H9 (cell line): ENCODE measurements around the gene PRKCA. TPM values are rescaled to one million over a fixed set of nuclear protein-coding genes. Genes with fewer than 3 reads are reported as not detected.

Experiments
- DNase-seq: peaks from one replicate; pipeline ENCODE4 v3.0.0-alpha.2; 2017
- H2AFZ ChIP-seq: one replicate; pipeline ENCODE4 v1.6.1; 2013; ENCODE audit warnings: mild to moderate bottlenecking, low read length, control low read depth, moderate library complexity
- H2AK5ac ChIP-seq: 2 replicates; pipeline ENCODE4 v1.6.1; 2013; ENCODE audit warnings: low read length, control low read depth, mixed read lengths; ENCODE audit not compliant: insufficient read length
- H2BK120ac ChIP-seq: one replicate; pipeline ENCODE4 v1.6.1; 2013; ENCODE audit warnings: low read depth, mild to moderate bottlenecking, low read length, control low read depth, inconsistent platforms; ENCODE audit not compliant: poor library complexity, severe bottlenecking
- H2BK12ac ChIP-seq: 2 replicates; pipeline ENCODE4 v1.6.1; 2013; ENCODE audit warnings: low read length, control low read depth, mixed read lengths, low read depth; ENCODE audit not compliant: insufficient read length
- H2BK15ac ChIP-seq: 2 replicates; pipeline ENCODE4 v1.6.1; 2013; ENCODE audit warnings: low read depth, low read length, control low read depth
- H2BK20ac ChIP-seq: one replicate; pipeline ENCODE4 v1.6.1; 2013; ENCODE audit warnings: low read depth, mild to moderate bottlenecking, low read length, control low read depth, inconsistent platforms; ENCODE audit not compliant: poor library complexity, severe bottlenecking
- H2BK5ac ChIP-seq: 2 replicates; pipeline ENCODE4 v1.6.1; 2013; ENCODE audit warnings: low read length, control low read depth, mixed read lengths; ENCODE audit not compliant: insufficient read length
- H3K14ac ChIP-seq: 2 replicates; pipeline ENCODE4 v1.6.1; 2013; ENCODE audit warnings: low read length, control low read depth; ENCODE audit not compliant: insufficient read depth
- H3K18ac ChIP-seq: 2 replicates; pipeline ENCODE4 v1.6.1; 2013; ENCODE audit warnings: low read depth, mild to moderate bottlenecking, mixed read lengths, low read length, control low read depth; ENCODE audit not compliant: insufficient read length
- H3K23ac ChIP-seq: 2 replicates; pipeline ENCODE4 v1.6.1; 2013; ENCODE audit warnings: low read length, control low read depth, mixed read lengths, low read depth; ENCODE audit not compliant: insufficient read length
- H3K23me2 ChIP-seq: 2 replicates; pipeline ENCODE4 v1.6.1; 2013; ENCODE audit warnings: low read depth, mild to moderate bottlenecking, mixed read lengths, low read length, control low read depth; ENCODE audit not compliant: insufficient read length, poor library complexity, severe bottlenecking
- H3K27ac ChIP-seq: 2 replicates; pipeline ENCODE4 v1.5.1; 2013; ENCODE audit warnings: low read length, control low read depth, mixed read lengths, low read depth; ENCODE audit not compliant: insufficient read length
- H3K27me3 ChIP-seq: 2 replicates; pipeline ENCODE4 v1.6.1; 2013; ENCODE audit warnings: low read length, control low read depth, inconsistent platforms; ENCODE audit not compliant: insufficient read depth
- H3K4ac ChIP-seq: 2 replicates; pipeline ENCODE4 v1.6.1; 2013; ENCODE audit warnings: low read depth, mild to moderate bottlenecking, control low read depth, inconsistent platforms, low read length, moderate library complexity
- H3K4me1 ChIP-seq: 2 replicates; pipeline ENCODE4 v1.6.1; 2013; ENCODE audit warnings: low read length, control low read depth, inconsistent platforms; ENCODE audit not compliant: insufficient read depth
- H3K4me2 ChIP-seq: 2 replicates; pipeline ENCODE4 v1.6.1; 2013; ENCODE audit warnings: low read length, control low read depth, mixed read lengths; ENCODE audit not compliant: insufficient read length, insufficient read depth
- H3K56ac ChIP-seq: 2 replicates; pipeline ENCODE4 v1.6.1; 2013; ENCODE audit warnings: low read depth, mild to moderate bottlenecking, mixed read lengths, low read length, control low read depth; ENCODE audit not compliant: insufficient read length
- H3K79me1 ChIP-seq: 2 replicates; pipeline ENCODE4 v1.6.1; 2013; ENCODE audit warnings: low read depth, mild to moderate bottlenecking, moderate library complexity, low read length, control low read depth, inconsistent platforms; ENCODE audit not compliant: insufficient read depth, poor library complexity, severe bottlenecking
- H3K79me2 ChIP-seq: 2 replicates; pipeline ENCODE4 v1.6.1; 2013; ENCODE audit warnings: low read length, control low read depth, inconsistent platforms; ENCODE audit not compliant: insufficient read depth
- H3K9ac ChIP-seq: 2 replicates; pipeline ENCODE4 v1.6.1; 2013; ENCODE audit warnings: low read length, control low read depth, mixed read lengths; ENCODE audit not compliant: insufficient read length; ENCODE audit errors: extremely low read depth
- H3K9me3 ChIP-seq: one replicate; pipeline ENCODE4 v1.6.1; 2013; ENCODE audit warnings: low read depth, low read length, inconsistent platforms; ENCODE audit not compliant: control insufficient read depth
- H3T11ph ChIP-seq: one replicate; pipeline ENCODE4 v1.6.1; 2013; ENCODE audit warnings: mild to moderate bottlenecking, low read length, control low read depth, inconsistent platforms
- H4K20me1 ChIP-seq: one replicate; pipeline ENCODE4 v1.6.1; 2013; ENCODE audit not compliant: control insufficient read depth, insufficient read length, insufficient read depth
- H4K5ac ChIP-seq: 2 replicates; pipeline ENCODE4 v1.6.1; 2013; ENCODE audit warnings: low read depth, mild to moderate bottlenecking, mixed read lengths, low read length, control low read depth; ENCODE audit not compliant: insufficient read length
- H4K8ac ChIP-seq: replicated peaks from 2 replicates; pipeline ENCODE4 v1.6.1; 2013; ENCODE audit warnings: low read length, control low read depth, mixed read lengths, low read depth; ENCODE audit not compliant: insufficient read length
- H4K91ac ChIP-seq: 2 replicates; pipeline ENCODE4 v1.6.1; 2013; ENCODE audit warnings: low read depth, mild to moderate bottlenecking, moderate library complexity, mixed read lengths, low read length, control low read depth; ENCODE audit not compliant: insufficient read length
- H3K27ac Mint-ChIP-seq, 3 experiments: 2 replicates in 2 of 3; 3 replicates in 1 of 3; pipeline ENCODE4 v1.8.0; 2020 to 2021; ENCODE audit warnings: mixed read lengths in 3 of 3, mild to moderate bottlenecking in 1 of 3, moderate library complexity in 1 of 3
- H3K27me3 Mint-ChIP-seq: 2 replicates; pipeline ENCODE4 v1.8.0; 2021; ENCODE audit warnings: low read depth, mild to moderate bottlenecking, moderate library complexity, mixed read lengths
- H3K36me3 Mint-ChIP-seq, 3 experiments: 2 replicates in 2 of 3; 3 replicates in 1 of 3; pipeline ENCODE4 v1.8.0; 2020 to 2021; ENCODE audit warnings: low read depth in 3 of 3, mixed read lengths in 3 of 3; ENCODE audit not compliant: insufficient read depth in 1 of 3
- H3K4me1 Mint-ChIP-seq, 2 experiments: 2 replicates each; pipeline ENCODE4 v1.8.0; 2020; ENCODE audit warnings: mixed read lengths in 2 of 2
- H3K4me3 Mint-ChIP-seq, 2 experiments: 2 replicates in 1 of 2; 3 replicates in 1 of 2; pipeline ENCODE4 v1.8.0; 2020 to 2021; ENCODE audit warnings: mild to moderate bottlenecking in 2 of 2, mixed read lengths in 2 of 2, moderate library complexity in 1 of 2
- H3K9me3 Mint-ChIP-seq, 2 experiments: 2 replicates in 1 of 2; 3 replicates in 1 of 2; pipeline ENCODE4 v1.8.0; 2020; ENCODE audit warnings: mild to moderate bottlenecking in 2 of 2, mixed read lengths in 2 of 2, moderate library complexity in 1 of 2
- WGBS: extraction: QIAGEN DNeasy Blood & Tissue Kit; methylation state at CpG from one replicate; pipeline ENCODE4 v1.1.7; 2013; ENCODE audit warnings: missing lambda C conversion rate, low lambda C conversion rate, mixed read lengths; ENCODE audit not compliant: insufficient read length; ENCODE audit errors: extremely low coverage; 5-methylcytosine and 5-hydroxymethylcytosine counted together
- total RNA-seq: library from RNA; stranded (reverse); gene quantifications from 2 replicates; pipeline ENCODE4 v1.2.1, GENCODE V29; 2021
- TF ChIP-seq, protein P1 (sequence below): fragments of 200-600 bp; sonication (generic); conservative IDR thresholded peaks from 3 replicates; pipeline ENCODE4 v1.8.0; 2021; ENCODE audit warnings: antibody characterized with exemption, mild to moderate bottlenecking

The PRKCA gene
- total RNA-seq, 1 experiment from 2014 or later: 10.5 TPM

DNA sequence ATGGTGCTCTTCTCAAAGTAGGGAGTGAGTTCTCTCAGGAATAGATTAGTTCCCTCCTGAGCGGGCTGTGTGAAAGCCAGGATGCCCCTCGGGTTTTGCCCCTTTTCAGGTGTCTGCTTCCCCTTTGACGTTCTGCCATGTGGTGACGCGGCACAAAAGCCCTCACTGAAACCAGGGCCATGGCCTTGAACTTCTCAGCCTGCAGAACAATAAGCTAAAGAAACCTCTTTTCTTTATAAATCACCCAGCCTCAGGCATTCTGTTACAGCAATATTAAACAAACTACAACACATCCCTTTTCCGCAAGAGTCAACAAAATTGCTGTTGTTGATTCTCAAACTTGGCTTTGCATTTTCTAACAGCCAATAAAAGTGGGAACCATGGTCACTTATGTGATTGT, 517.1 kb downstream of the PRKCA start:
- no peak overlapping the region for H3K27ac Mint-ChIP-seq
- Histone ChIP-seq H3K14ac (no peak overlapping the region), H3K23me2 (no peaks in the 10 kb centered on the region), H3K4me2 (no peak overlapping the region), H3K79me2 (no peaks in the 10 kb centered on the region), H3K9ac (no peak overlapping the region), H3K79me1 (no peaks in the 10 kb centered on the region), H3K4me1 (no peaks in the 10 kb centered on the region; the same call in 1 of the 2 replicates), H2AFZ (no peak overlapping the region), H2BK15ac (no peak overlapping the region), H2BK20ac (no peak overlapping the region), H2BK12ac (no peak overlapping the region), H4K91ac (no peak overlapping the region), H4K5ac (no peak overlapping the region), H3K23ac (no peak overlapping the region), H3K4ac (no peak overlapping the region), H3K27me3 (no peaks in the 10 kb centered on the region), H2AK5ac (no peak overlapping the region), H4K20me1 (no peaks in the 10 kb centered on the region), H2BK120ac (no peak overlapping the region), H4K8ac (no peak overlapping the region), H2BK5ac (no peak overlapping the region), H3K18ac (no peak overlapping the region), H3K9me3 (peaks cover 5% of the 10 kb centered on the region), H3K27ac (no peak overlapping the region), H3T11ph (no peak overlapping the region), H3K56ac (no peak overlapping the region)
- H3K27me3 Mint-ChIP-seq: peaks cover 3% of the 10 kb centered on the region
- peaks cover 0 to 4% of the 10 kb centered on the region in 2 experiments; a peak in 1 of 4 replicates for H3K4me1 Mint-ChIP-seq
- H3K9me3 Mint-ChIP-seq: peaks cover 16 to 20% of the 10 kb centered on the region in 2 experiments
- DNase-seq: no peak
- WGBS: no CpG with 5 or more reads among the region's 6 CpGs
- no peak overlapping the region for H3K4me3 Mint-ChIP-seq
- TF ChIP-seq, protein P1, sequence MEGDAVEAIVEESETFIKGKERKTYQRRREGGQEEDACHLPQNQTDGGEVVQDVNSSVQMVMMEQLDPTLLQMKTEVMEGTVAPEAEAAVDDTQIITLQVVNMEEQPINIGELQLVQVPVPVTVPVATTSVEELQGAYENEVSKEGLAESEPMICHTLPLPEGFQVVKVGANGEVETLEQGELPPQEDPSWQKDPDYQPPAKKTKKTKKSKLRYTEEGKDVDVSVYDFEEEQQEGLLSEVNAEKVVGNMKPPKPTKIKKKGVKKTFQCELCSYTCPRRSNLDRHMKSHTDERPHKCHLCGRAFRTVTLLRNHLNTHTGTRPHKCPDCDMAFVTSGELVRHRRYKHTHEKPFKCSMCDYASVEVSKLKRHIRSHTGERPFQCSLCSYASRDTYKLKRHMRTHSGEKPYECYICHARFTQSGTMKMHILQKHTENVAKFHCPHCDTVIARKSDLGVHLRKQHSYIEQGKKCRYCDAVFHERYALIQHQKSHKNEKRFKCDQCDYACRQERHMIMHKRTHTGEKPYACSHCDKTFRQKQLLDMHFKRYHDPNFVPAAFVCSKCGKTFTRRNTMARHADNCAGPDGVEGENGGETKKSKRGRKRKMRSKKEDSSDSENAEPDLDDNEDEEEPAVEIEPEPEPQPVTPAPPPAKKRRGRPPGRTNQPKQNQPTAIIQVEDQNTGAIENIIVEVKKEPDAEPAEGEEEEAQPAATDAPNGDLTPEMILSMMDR: no peak
- peaks cover 4 to 15% (median 5%) of the 10 kb centered on the region in 3 experiments; a peak in 5 of 7 replicates for H3K36me3 Mint-ChIP-seq
